ENCODE measurements around the gene SPOUT1. TPM values are rescaled to one million over a fixed set of nuclear protein-coding genes. Genes with fewer than 3 reads are reported as not detected.
A peak's percentile ranks its signal among the peaks of the same experiment; 100 is the strongest.

The SPOUT1 gene
- polyA plus RNA-seq, 3 donors = 25.7 to 29.9 (median 29.3) TPM

DNA sequence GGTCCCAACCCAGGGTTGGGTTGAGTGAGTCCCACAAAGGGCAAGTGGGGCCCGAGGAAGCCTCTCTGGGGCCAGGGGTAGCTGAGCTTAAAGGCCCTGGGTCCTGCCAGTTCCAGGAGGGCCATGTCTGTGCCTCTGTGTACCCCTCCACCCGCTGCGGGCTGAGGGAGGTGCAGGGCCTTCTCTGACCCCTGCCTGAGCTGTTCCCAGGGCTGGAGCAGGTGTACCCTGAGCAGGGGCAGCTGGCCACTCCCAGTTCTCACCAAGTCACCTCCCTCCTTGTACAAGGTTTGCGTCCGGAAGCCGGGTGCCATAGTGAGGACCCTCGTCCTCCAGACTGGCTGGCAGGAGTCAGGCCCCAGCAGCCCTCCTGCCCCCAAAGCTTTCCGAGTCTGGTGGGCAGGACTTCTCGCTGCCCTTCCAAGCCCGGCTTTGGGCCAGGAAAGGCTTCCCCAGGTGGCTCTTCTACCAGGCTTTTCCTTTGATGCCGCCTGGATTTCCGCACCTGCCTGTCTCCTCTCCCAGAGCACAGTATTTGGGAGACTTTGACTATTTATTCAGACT lies 20.5 kb downstream of the SPOUT1 start:
- intact Hi-C loops (cut with micrococcal nuclease) = loop anchor here in 1 of 2 donors (10.0 kb wide), 1 partner anchor 64 kb away; no protein-coding TSS in a partner anchor
- no peak overlapping the region for H3K27ac Mint-ChIP-seq

GRCh38 chr9:128808543-128808942 lies 21.1 kb downstream of the SPOUT1 start:
- H3K9ac ChIP-seq (ENCODE audit: insufficient read depth, low read length, poor library complexity, severe bottlenecking) = no peak overlapping the region
- Mint-ChIP-seq H3K27ac (peak overlapping the region in 1 of 7 donors; percentile 57), H3K9me3 (no peaks in the 10 kb centered on the region), H3K4me1 (no peaks in the 10 kb centered on the region), H3K36me3 (peaks cover 35 to 52% of the 10 kb centered on the region in 2 donors), H3K27me3 (ENCODE audit: low read depth in 3 of 3) (peaks cover 0 to 4% (median 0%) of the 10 kb centered on the region in 3 donors), H3K4me3 (no peak overlapping the region)
- WGBS (ENCODE audit: insufficient coverage) = 100% methylated on average over 1 of the region's 3 CpGs
- intact Hi-C loops (cut with micrococcal nuclease) = loop anchor here in 1 of 2 donors (10.0 kb wide), 1 partner anchor 64 kb away; no protein-coding TSS in a partner anchor
- no peaks in the 10 kb centered on the region for H4K20me1 ChIP-seq (ENCODE audit: insufficient read depth, low read length)
- H3K79me2 ChIP-seq (ENCODE audit: insufficient read depth, low read length) = no peaks in the 10 kb centered on the region
- no peak overlapping the region for H2AFZ ChIP-seq (ENCODE audit: insufficient read depth, low read depth, low read length, poor library complexity, severe bottlenecking)
- H3K4me1 ChIP-seq (ENCODE audit: control insufficient read depth in 1 of 2, insufficient read depth in 2 of 2, low read length in 2 of 2) = no peaks in the 10 kb centered on the region
- TF ChIP-seq CTCF (IDR thresholded peaks at IDR 0.05) = no peak
- no peak overlapping the region for H3K4me2 ChIP-seq (replicated peaks; ENCODE audit: extremely low read depth, low read length, poor library complexity, severe bottlenecking)
- no peaks in the 10 kb centered on the region for H3K27me3 ChIP-seq (ENCODE audit: control insufficient read depth in 2 of 2, insufficient read depth in 2 of 2, low read length in 2 of 2)
- no peak overlapping the region for H3K27ac ChIP-seq (ENCODE audit: low read depth in 1 of 2, low read length in 2 of 2)
- H3K4me3 ChIP-seq (replicated peaks in 1 of 3; ENCODE audit: low read depth in 2 of 3, low read length in 3 of 3) = no peak overlapping the region
- H3K36me3 ChIP-seq (replicated peaks in 1 of 2; ENCODE audit: control insufficient read depth in 1 of 2, insufficient read depth in 2 of 2, low read length in 2 of 2) = peaks cover 36 to 63% of the 10 kb centered on the region in 2 donors
- H3K9me3 ChIP-seq (replicated peaks in 1 of 2; ENCODE audit: control insufficient read depth in 1 of 2, insufficient read depth in 1 of 2, low read length in 2 of 2) = no peaks in the 10 kb centered on the region
- DNase-seq = no peak

More for the DNA sequence above, 20.5 kb downstream of the SPOUT1 start:
- DNase-seq = no peak
- Histone ChIP-seq H3K9me3 (replicated peaks in 1 of 2; ENCODE audit: control insufficient read depth in 1 of 2, insufficient read depth in 1 of 2, low read length in 2 of 2) (no peaks in the 10 kb centered on the region), H4K20me1 (ENCODE audit: insufficient read depth, low read length) (no peaks in the 10 kb centered on the region), H3K4me3 (replicated peaks in 1 of 3; ENCODE audit: low read depth in 2 of 3, low read length in 3 of 3) (no peak overlapping the region), H3K4me2 (replicated peaks; ENCODE audit: extremely low read depth, low read length, poor library complexity, severe bottlenecking) (no peak overlapping the region), H3K4me1 (ENCODE audit: control insufficient read depth in 1 of 2, insufficient read depth in 2 of 2, low read length in 2 of 2) (no peaks in the 10 kb centered on the region), H3K27ac (ENCODE audit: low read depth in 1 of 2, low read length in 2 of 2) (no peak overlapping the region), H2AFZ (ENCODE audit: insufficient read depth, low read depth, low read length, poor library complexity, severe bottlenecking) (no peak overlapping the region), H3K9ac (ENCODE audit: insufficient read depth, low read length, poor library complexity, severe bottlenecking) (no peak overlapping the region), H3K27me3 (ENCODE audit: control insufficient read depth in 2 of 2, insufficient read depth in 2 of 2, low read length in 2 of 2) (no peaks in the 10 kb centered on the region), H3K36me3 (replicated peaks in 1 of 2; ENCODE audit: control insufficient read depth in 1 of 2, insufficient read depth in 2 of 2, low read length in 2 of 2) (peaks cover 30 to 57% of the 10 kb centered on the region in 2 donors), H3K79me2 (ENCODE audit: insufficient read depth, low read length) (no peaks in the 10 kb centered on the region)
- 97% methylated on average over 9 of the region's 12 CpGs for WGBS (ENCODE audit: insufficient coverage)
- Mint-ChIP-seq H3K4me3 (no peak overlapping the region), H3K9me3 (no peaks in the 10 kb centered on the region), H3K27me3 (ENCODE audit: low read depth in 3 of 3) (peaks cover 0 to 2% (median 0%) of the 10 kb centered on the region in 3 donors), H3K4me1 (no peaks in the 10 kb centered on the region), H3K36me3 (peaks cover 30 to 46% of the 10 kb centered on the region in 2 donors)
- TF ChIP-seq CTCF (IDR thresholded peaks at IDR 0.05) = no peak

Measured in CD14-positive monocyte (primary cell).